GM12891 (cell line): ENCODE measurements around the gene PEX7.

Source experiments
- POLR2A ChIP-seq: IDR thresholded peaks from 2 replicates; pipeline ENCODE4 v1.6.1; 2011; ENCODE audit warnings: low read depth, low read length, control low read depth
- POLR2AphosphoS5 ChIP-seq: IDR thresholded peaks from 2 replicates; pipeline ENCODE4 v1.6.1; 2011; ENCODE audit warnings: low read depth, low read length, control low read depth
- SPI1 ChIP-seq: IDR thresholded peaks from 2 replicates; pipeline ENCODE4 v1.6.1; 2011; ENCODE audit warnings: low read depth, low read length, control low read depth
- TAF1 ChIP-seq: IDR thresholded peaks from 2 replicates; pipeline ENCODE4 v1.6.1; 2011; ENCODE audit warnings: low read depth, low read length, control low read depth

DNA sequence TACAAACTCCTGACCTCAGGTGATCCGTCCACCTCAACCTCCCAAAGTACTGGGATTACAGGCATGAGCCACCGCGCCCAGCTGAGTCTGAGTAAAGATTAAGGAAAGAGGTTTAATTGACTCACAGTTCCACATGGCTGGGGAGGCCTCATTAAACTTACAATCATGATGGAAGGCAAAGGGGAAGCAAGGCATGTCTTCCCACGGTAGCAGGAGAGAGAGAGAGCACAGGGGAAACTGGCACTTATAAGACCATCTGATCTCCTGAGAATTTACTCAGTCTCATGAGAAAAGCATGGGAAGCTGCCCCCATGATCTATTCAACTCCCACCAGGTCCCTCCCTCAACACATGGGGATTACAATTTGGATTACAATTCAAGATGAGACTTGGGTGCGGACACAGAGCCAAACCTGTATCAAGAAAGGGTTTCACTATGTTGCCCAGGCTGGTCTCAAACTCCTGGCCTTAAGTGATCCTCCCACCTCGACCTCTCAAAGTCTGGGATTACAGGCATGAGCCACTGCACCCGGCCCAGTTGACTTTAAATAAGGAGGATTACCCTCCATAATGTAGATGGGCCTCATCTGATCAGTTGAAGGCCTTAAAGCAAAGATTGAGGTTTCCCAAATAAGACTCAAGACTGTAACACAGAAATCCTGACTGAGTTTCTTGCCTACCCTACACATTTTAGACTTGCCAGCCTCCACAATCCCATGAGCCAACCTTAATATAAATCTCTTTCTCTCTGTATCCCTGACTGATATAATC is 13.1 kb upstream of the PEX7 start:
- no peak for TF ChIP-seq POLR2AphosphoS5
- no peak for TF ChIP-seq POLR2A
- TF ChIP-seq SPI1 = no peak
- TF ChIP-seq TAF1 = no peak
